Kidney (tissue), 14 donors: ENCODE measurements around the gene EOLA2. TPM values are rescaled to one million over a fixed set of nuclear protein-coding genes. Genes with fewer than 3 reads are reported as not detected.
"Not testable (repeated sequence)": the region's sequence is repeated elsewhere in the genome, so short reads cannot be mapped to it uniquely, and the experiment has no call there.

Source experiments
- DNase-seq, 5 donors: peaks; one replicate each; pipeline ENCODE4 v3.0.0-alpha.2; 2013 to 2020
- FAIRE-seq: peaks from 2 replicates; lab custom pipeline; 2012; peaks lifted over from hg19 to GRCh38; lab: Jason Lieb, UNC
- H3K27ac ChIP-seq, 2 donors: one replicate each; pipeline ENCODE4 v1.7.0; 2013; ENCODE audit warnings: low read depth in 2 of 2, low read length in 2 of 2, inconsistent platforms in 1 of 2
- H3K27me3 ChIP-seq: one replicate; pipeline ENCODE4 v1.7.1; 2013; ENCODE audit warnings: low read length, inconsistent platforms; ENCODE audit not compliant: control insufficient read depth, insufficient read depth
- H3K36me3 ChIP-seq, 3 donors: one replicate each; pipeline versions ENCODE4 v1.7.0 to v1.7.1; 2013; ENCODE audit warnings: low read length in 3 of 3, control low read depth in 1 of 3, inconsistent platforms in 1 of 3; ENCODE audit not compliant: insufficient read depth in 3 of 3, control insufficient read depth in 2 of 3
- H3K4me1 ChIP-seq, 3 donors: one replicate each; pipeline versions ENCODE4 v1.7.0 to v1.7.1; 2013; ENCODE audit warnings: low read length in 3 of 3, inconsistent platforms in 1 of 3, low read depth in 1 of 3; ENCODE audit not compliant: control insufficient read depth in 2 of 3, insufficient read depth in 2 of 3
- H3K4me3 ChIP-seq, 3 donors: one replicate each; pipeline versions ENCODE4 v1.7.0 to v1.8.1; 2013; ENCODE audit warnings: low read length in 3 of 3, control low read depth in 1 of 3, inconsistent platforms in 1 of 3
- H3K9ac ChIP-seq, 3 donors: one replicate each; pipeline versions ENCODE4 v1.7.0 to v1.7.1; 2013; ENCODE audit warnings: low read length in 3 of 3, control low read depth in 1 of 3, inconsistent platforms in 1 of 3
- H3K9me3 ChIP-seq, 3 donors: one replicate each; pipeline versions ENCODE4 v1.7.0 to v1.7.1; 2013; ENCODE audit warnings: low read length in 3 of 3, control low read depth in 1 of 3, inconsistent platforms in 1 of 3; ENCODE audit not compliant: control insufficient read depth in 2 of 3, insufficient read depth in 1 of 3
- intact Hi-C: fragments of 100-400 bp; cut with DNase I; formaldehyde crosslinking; loops from one replicate; pipeline ENCODE4 v1.11.1; 2022
- polyA plus RNA-seq: library from polyadenylated mRNA; stranded (reverse); fragments of 350-450 nt; fragmentation: Illumina TruSeq; extraction: RNeasy Lipid Tissue Mini Kit (QIAGEN cat#74804); gene quantifications from one replicate; pipeline ENCODE4 v1.2.3, GENCODE V29; 2014; ENCODE audit warnings: low read depth, low replicate concordance; ENCODE audit not compliant: insufficient read depth
- total RNA-seq: library from RNA; stranded (reverse); fragmentation: NEBNext Ultra II Directional; extraction: Animal tissue kit (Norgen Biotek cat#: 25700); gene quantifications from one replicate; pipeline ENCODE4 v1.2.1, GENCODE V29; 2021
- TF ChIP-seq, protein P1 (sequence below): IDR thresholded peaks from 3 replicates; pipeline ENCODE4 v1.5.1; 2012; ENCODE audit warnings: mild to moderate bottlenecking, moderate library complexity, borderline replicate concordance; ENCODE audit not compliant: insufficient read depth; ENCODE audit errors: extremely low read depth
- donor health status: control.
- donor health status: control.
- donor health status: control.
- donor health status: control.
- donor health status: control.
- donor health status: DM: yes; HTN: yes; CAD: no.
- donor health status: Normal renal cell carcinoma (clear cell type).

The EOLA2 gene
- total and polyA plus RNA-seq, 2 donors from 2014 or later, result 30.3 to 33.7 TPM

GRCh38 chrX:149938881-149939654, 777 bp upstream of the EOLA2 start:
- FAIRE-seq (no peak), DNase-seq (peak; percentile 94 to 99 (median 97))
- Histone ChIP-seq H3K27me3 (no peaks in the 10 kb centered on the region), H3K9ac (no peak overlapping the region), H3K27ac (peak overlapping the region; percentile 97), H3K9me3 (no peaks in the 10 kb centered on the region), H3K4me3 (peak overlapping the region in 1 of 3 donors; percentile 76), H3K36me3 (no peaks in the 10 kb centered on the region), H3K4me1 (peaks cover 0 to 6% (median 0%) of the 10 kb centered on the region in 3 donors)
- intact Hi-C loops, result no loop called here
- TF ChIP-seq, protein P1, sequence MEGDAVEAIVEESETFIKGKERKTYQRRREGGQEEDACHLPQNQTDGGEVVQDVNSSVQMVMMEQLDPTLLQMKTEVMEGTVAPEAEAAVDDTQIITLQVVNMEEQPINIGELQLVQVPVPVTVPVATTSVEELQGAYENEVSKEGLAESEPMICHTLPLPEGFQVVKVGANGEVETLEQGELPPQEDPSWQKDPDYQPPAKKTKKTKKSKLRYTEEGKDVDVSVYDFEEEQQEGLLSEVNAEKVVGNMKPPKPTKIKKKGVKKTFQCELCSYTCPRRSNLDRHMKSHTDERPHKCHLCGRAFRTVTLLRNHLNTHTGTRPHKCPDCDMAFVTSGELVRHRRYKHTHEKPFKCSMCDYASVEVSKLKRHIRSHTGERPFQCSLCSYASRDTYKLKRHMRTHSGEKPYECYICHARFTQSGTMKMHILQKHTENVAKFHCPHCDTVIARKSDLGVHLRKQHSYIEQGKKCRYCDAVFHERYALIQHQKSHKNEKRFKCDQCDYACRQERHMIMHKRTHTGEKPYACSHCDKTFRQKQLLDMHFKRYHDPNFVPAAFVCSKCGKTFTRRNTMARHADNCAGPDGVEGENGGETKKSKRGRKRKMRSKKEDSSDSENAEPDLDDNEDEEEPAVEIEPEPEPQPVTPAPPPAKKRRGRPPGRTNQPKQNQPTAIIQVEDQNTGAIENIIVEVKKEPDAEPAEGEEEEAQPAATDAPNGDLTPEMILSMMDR, result no peak

GRCh38 chrX:149937871-149938426, 342 bp downstream of the EOLA2 start:
- Histone ChIP-seq H3K27me3 (no peaks in the 10 kb centered on the region), H3K9me3 (no peaks in the 10 kb centered on the region), H3K27ac (peak overlapping the region; percentile 94 to 97), H3K4me1 (peaks cover 0 to 6% (median 0%) of the 10 kb centered on the region in 3 donors), H3K9ac (peak overlapping the region; percentile 57 to 77 (median 67)), H3K4me3 (peak overlapping the region; percentile 72 to 78 (median 76)), H3K36me3 (no peaks in the 10 kb centered on the region)
- intact Hi-C loops, result no loop called here
- FAIRE-seq (no peak), DNase-seq (peak in 3 of 5 donors; percentile 14 to 87 (median 74))
- TF ChIP-seq, protein P1, result no peak

GRCh38 chrX:149937328-149937727, 963 bp downstream of the EOLA2 start:
- DNase-seq, result peak in 1 of 5 donors; percentile 3
- H3K36me3 ChIP-seq, H3K9me3 ChIP-seq, FAIRE-seq, H3K4me1 ChIP-seq, intact Hi-C loops, H3K27me3 ChIP-seq: not testable (repeated sequence)
- peak overlapping the region; percentile 38 to 77 (median 67) for H3K9ac ChIP-seq
- H3K27ac ChIP-seq, result peak overlapping the region in 1 of 2 donors; percentile 37
- H3K4me3 ChIP-seq, result peak overlapping the region; percentile 72 to 78 (median 76)

GRCh38 chrX:149933547-149933946, 4.7 kb downstream of the EOLA2 start:
- H3K4me3 ChIP-seq, H3K36me3 ChIP-seq, H3K9me3 ChIP-seq, H3K27ac ChIP-seq, FAIRE-seq, H3K9ac ChIP-seq, H3K4me1 ChIP-seq, H3K27me3 ChIP-seq, intact Hi-C loops, DNase-seq: not testable (repeated sequence)

GRCh38 chrX:149932970-149933369, 5.3 kb downstream of the EOLA2 start:
- H3K27me3 ChIP-seq, H3K36me3 ChIP-seq, DNase-seq, H3K27ac ChIP-seq, intact Hi-C loops, H3K4me3 ChIP-seq, H3K9ac ChIP-seq, FAIRE-seq, H3K4me1 ChIP-seq, H3K9me3 ChIP-seq: not testable (repeated sequence)

- H3K4me1 ChIP-seq, DNase-seq, intact Hi-C loops, H3K4me3 ChIP-seq, H3K27ac ChIP-seq, H3K9me3 ChIP-seq, H3K9ac ChIP-seq, H3K27me3 ChIP-seq, FAIRE-seq, H3K36me3 ChIP-seq: not testable (repeated sequence)
These were observed 6.1 kb downstream of the EOLA2 start for GRCh38 chrX:149932150-149932549.
